Measurements from ENCODE around the gene PNPLA6.
A peak's percentile ranks its signal among the peaks of the same experiment; 100 is the strongest.

The PNPLA6 gene

GRCh38 chr19:7515645-7516151 lies 19.8 kb upstream of the PNPLA6 start, which contains the start of gene ZNF358:
Gene ZNF358, plus strand, starts transcription at chr19:7516103. Its CDS starts 3,140 bp downstream, at chr19:7519243.
- no peak for DNase-seq

- DNase-seq: no peak
Measured at GRCh38 chr19:7516333-7516732, 19.2 kb upstream of the PNPLA6 start.

- DNase-seq: no peak
Measured at GRCh38 chr19:7516878-7517277, 18.6 kb upstream of the PNPLA6 start.

- no peak for DNase-seq
Measured at GRCh38 chr19:7519361-7520130, 16.0 kb upstream of the PNPLA6 start.

- no peak for DNase-seq
Measured at GRCh38 chr19:7520131-7521051, 15.1 kb upstream of the PNPLA6 start.

- no peak for DNase-seq
Measured at GRCh38 chr19:7521551-7522071, 13.9 kb upstream of the PNPLA6 start.

GRCh38 chr19:7522072-7522922 lies 13.2 kb upstream of the PNPLA6 start, which contains the start of gene MCOLN1:
Gene MCOLN1, plus strand, starts transcription at chr19:7522624. Its CDS starts 127 bp downstream, at chr19:7522751.
- peak; percentile 98 to 99 for DNase-seq

- DNase-seq: no peak
Measured at GRCh38 chr19:7522923-7523667, 12.4 kb upstream of the PNPLA6 start.

GRCh38 chr19:7524523-7524922 lies 11.0 kb upstream of the PNPLA6 start:
- DNase-seq: no peak

- DNase-seq: no peak
Measured at GRCh38 chr19:7524992-7525739, 10.4 kb upstream of the PNPLA6 start.

GRCh38 chr19:7526059-7526929 lies 9.2 kb upstream of the PNPLA6 start:
- DNase-seq: no peak

GRCh38 chr19:7527516-7528191 lies 7.9 kb upstream of the PNPLA6 start:
- DNase-seq: peak in 1 of 2 donors; percentile 25

- no peak for DNase-seq
Measured at GRCh38 chr19:7528192-7528519, 7.4 kb upstream of the PNPLA6 start.

GRCh38 chr19:7528522-7529245 lies 6.8 kb upstream of the PNPLA6 start:
- DNase-seq: no peak

- no peak for DNase-seq
Measured at GRCh38 chr19:7529246-7529600, 6.3 kb upstream of the PNPLA6 start.

GRCh38 chr19:7529610-7530490 lies 5.7 kb upstream of the PNPLA6 start:
- no peak for DNase-seq

- DNase-seq: no peak
Measured at GRCh38 chr19:7533281-7533885, 2.1 kb upstream of the PNPLA6 start.
